Epidermal melanocyte (primary cell): ENCODE measurements around the gene CAPN5.
A peak's percentile ranks its signal among the peaks of the same experiment; 100 is the strongest.
"Not testable (repeated sequence)": the region's sequence is repeated elsewhere in the genome, so short reads cannot be mapped to it uniquely, and the experiment has no call there.

Experiments
- DNase-seq: peaks from one replicate; pipeline ENCODE4 v3.0.0; 2011; ENCODE audit warnings: low spot score; ENCODE audit not compliant: insufficient read length

Gene CAPN5

DNA sequence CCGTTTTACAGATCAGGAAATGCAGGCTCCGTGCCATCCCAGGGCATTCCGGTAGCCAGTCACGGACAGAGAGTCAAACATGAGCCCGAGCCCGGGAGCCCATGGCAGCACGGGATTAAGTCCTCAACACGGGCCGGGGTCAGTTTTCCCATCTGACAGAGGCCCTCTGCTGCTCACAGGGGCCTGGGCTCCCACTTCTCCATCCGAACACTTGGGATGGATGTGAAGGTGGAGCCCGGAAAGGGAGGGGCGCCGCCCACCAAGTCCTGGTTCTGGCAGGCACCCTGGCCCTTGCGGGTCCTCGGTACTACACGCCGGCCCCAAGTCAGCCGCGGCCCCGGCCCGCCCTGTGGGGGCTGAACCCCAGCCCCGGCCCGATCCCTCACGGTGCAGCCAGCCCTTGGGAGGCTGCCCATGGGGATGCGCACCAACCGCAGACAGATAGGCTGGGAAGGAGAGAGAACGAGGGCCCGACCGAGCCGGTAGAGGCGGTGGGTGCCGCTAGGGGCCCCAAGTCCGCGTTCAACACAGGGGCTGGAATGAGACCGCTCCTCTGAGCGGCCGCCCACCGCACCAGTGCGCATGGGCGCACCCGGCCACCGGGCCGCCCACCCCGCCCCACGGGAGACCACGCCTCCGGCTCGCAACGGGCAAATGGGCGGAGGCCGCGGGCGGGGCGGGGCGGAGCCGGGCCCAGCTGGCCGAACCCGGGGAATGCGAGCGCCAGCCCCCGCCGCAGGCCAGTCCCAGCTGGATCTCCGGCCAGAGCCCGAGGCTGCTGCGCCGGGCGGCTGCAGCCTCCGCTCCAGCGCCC, at the start of gene CAPN5:
Gene CAPN5, plus strand, starts transcription at position 743 of the 814 bp plus-strand sequence. CDS start 17,916 bp downstream, outside the sequence.
- peak; percentile 96 for DNase-seq

GRCh38 chr11:77018396-77018924, 48.3 kb upstream of the CAPN5 start:
- not testable (repeated sequence) for DNase-seq

GRCh38 chr11:77019976-77020595, 46.7 kb upstream of the CAPN5 start:
- DNase-seq, result no peak

GRCh38 chr11:77020734-77021133, 46.0 kb upstream of the CAPN5 start:
- DNase-seq, result no peak

DNA sequence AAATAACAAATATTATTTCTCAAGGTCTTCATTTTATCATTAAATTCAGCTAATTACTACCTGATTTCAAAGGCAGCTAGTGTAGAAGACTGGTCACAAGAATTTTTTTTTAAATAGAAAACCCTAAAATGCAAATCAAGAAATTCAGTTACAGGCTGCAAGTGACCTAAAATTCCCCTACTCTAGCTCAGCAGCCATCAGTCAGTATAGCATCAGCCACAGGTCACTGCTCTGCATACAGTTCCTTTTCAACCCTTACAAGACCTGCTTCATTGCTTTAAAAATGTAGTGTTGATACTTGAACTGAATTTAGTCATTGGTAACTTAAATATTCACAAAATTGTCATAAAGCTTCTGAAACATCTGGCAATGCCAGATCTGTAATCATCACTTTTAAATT, 42.0 kb upstream of the CAPN5 start:
- no peak for DNase-seq

GRCh38 chr11:77026221-77026620, 40.5 kb upstream of the CAPN5 start:
- DNase-seq, result no peak

DNA sequence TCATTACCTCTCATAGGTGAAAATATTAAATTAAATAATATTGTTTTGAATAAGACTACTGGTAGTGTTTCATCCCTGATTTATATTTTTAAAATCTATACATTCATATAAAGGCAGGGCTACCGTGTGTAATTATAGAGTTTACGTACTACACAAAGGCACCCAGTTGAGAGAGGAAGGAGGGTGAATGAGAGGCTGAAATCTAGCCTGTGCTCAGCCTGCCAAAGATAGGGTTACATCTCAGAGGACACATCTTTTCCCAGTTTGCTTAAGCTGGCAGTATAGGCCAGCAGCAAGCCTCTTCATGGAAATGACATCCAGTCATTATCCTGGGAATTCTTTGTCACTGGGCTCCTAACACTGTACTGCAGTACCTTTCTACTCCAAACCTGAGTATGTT, 40.0 kb upstream of the CAPN5 start:
- no peak for DNase-seq

DNA sequence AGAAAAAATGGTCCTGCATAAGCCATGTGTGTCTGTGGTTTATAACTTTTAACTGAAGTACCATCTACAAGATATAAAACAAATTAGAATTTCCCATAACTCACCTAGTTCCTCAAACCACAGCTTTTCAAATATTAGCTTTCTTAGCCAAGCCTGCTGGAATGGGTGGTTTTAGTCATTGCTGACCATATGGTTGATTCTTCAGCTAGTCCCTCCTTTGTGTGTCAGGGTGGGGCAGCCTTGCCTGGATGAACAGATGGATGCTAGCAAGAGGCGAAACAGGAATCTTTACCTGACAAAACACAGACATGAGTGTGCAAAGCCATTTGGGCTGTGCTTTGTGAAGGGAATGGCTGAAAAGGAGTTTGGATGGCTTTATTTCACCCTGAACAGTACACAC, 39.5 kb upstream of the CAPN5 start:
- no peak for DNase-seq

- no peak for DNase-seq
Observed at GRCh38 chr11:77029829-77030228, 36.9 kb upstream of the CAPN5 start.

GRCh38 chr11:77030834-77031414, 35.8 kb upstream of the CAPN5 start:
- DNase-seq, result no peak

GRCh38 chr11:77031599-77031998, 35.2 kb upstream of the CAPN5 start:
- no peak for DNase-seq

- DNase-seq, result no peak
Observed at GRCh38 chr11:77035039-77035438, 31.7 kb upstream of the CAPN5 start.

- no peak for DNase-seq
Observed at GRCh38 chr11:77035580-77035979, 31.2 kb upstream of the CAPN5 start.

GRCh38 chr11:77036398-77036797, 30.4 kb upstream of the CAPN5 start:
- DNase-seq, result no peak

GRCh38 chr11:77037057-77037456, 29.7 kb upstream of the CAPN5 start:
- no peak for DNase-seq

DNA sequence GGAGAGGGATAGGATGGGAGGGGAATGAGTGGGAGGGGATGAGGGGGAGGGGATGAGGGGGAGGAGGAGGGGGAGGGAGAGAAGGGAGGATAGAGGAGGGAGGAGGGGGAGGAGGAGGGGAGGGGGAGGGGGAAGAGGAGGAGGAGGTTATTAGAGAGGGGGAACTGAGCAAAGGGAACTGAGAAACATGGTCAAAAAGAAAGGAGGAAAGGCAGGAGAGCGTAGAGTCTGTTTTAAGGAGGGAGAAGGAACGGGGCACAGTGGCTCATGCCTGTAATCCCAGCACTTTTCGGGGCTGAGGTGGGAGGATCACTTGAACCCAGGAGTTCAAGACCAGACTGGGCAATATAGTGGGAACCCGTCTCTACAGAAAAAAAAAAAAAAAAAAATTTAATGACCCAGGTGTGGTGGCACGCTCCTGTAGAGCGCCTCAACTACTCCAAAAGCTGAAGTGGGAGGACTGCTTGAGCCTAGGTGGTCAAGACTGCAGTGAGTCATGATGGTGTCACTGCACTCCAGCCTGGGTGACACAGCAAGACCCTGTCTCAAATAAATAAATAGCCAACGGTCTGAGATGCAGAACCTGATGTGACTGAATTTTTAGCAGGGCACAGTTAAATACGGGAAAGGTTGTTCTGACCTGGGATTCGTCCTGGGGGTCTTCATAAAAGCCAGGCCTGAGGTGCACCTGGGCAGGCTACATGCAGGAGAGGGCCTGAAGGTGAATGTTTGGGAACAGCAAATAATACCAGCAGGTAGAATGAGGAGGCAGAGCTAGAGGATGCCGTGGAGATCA, 28.5 kb upstream of the CAPN5 start:
- no peak for DNase-seq

DNA sequence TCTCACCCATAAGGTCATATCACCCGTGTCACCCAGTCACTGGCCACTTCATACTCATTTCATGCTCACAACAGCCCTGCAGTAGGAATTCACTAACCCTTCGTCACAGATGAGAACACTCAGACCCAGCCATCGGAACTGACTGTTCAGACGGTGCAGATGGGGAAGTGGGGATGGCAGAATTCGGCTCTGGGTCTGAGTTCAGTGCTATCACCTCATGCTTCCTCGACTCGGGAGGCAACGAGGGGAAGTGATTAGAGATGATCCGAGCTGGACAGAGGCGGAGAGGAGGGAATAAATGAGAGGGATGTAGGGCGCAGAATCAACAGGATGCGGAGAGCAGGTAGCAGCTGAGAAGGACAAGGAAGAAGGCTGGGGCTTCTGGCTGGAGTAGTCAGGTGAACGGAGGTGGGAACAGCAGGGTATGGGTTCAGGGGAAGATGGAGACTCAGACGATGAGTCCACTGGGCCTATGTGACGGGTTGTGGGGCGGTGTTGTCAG, 27.9 kb upstream of the CAPN5 start:
- DNase-seq, result no peak

GRCh38 chr11:77039491-77040400, 27.0 kb upstream of the CAPN5 start:
- no peak for DNase-seq

DNA sequence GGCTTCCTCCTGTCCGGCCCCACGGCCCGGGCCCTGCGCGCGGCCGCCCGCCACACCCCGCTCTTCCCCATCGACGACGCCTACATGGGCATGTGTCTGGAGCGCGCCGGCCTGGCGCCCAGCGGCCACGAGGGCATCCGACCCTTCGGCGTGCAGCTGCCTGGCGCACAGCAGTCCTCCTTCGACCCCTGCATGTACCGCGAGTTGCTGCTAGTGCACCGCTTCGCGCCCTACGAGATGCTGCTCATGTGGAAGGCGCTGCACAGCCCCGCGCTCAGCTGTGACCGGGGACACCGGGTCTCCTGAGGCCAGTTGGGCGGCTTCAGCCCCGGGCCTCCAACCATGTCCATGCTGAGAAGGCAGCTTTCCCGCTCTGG, 26.4 kb upstream of the CAPN5 start:
- DNase-seq, result no peak

DNA sequence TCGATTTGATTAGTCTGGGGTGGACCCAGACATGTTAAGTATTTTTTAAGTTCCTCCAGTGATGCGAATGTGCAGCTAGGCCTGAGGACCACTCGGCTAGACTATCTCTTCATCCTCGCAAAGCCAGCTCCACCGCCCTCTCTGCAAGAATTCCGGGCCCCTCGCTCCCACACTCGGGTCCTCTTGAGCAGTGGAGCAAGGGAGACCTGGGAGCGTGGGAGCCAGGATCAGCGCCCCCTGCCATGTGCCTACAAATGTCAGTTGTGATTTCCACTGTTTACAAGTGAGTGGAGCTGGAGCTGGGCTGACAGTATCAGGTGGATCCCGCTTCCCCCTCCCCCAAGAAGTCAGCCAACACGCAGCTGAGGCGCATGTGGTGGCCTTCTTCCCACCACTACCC, 25.9 kb upstream of the CAPN5 start:
- no peak for DNase-seq
